Measurements from ENCODE around the gene ANKRD45. TPM values are rescaled to one million over a fixed set of nuclear protein-coding genes. Genes with fewer than 3 reads are reported as not detected.
A peak's percentile ranks its signal among the peaks of the same experiment; 100 is the strongest.
"Not testable (repeated sequence)": the region's sequence is repeated elsewhere in the genome, so short reads cannot be mapped to it uniquely, and the experiment has no call there.

The ANKRD45 gene
- total RNA-seq, 1 experiment from 2014 or later, result not detected

- Histone ChIP-seq H3K9me3 (ENCODE audit: insufficient read depth, low read depth) (no peaks in the 10 kb centered on the region), H3K9me2 (ENCODE audit: insufficient read depth) (no peaks in the 10 kb centered on the region), H3K4me3 (no peak overlapping the region), H3K4me1 (replicated peaks; ENCODE audit: insufficient read depth) (no peaks in the 10 kb centered on the region), H4K20me1 (ENCODE audit: insufficient read depth) (no peaks in the 10 kb centered on the region), H3F3A (ENCODE audit: insufficient read depth, low read depth) (no peaks in the 10 kb centered on the region), H3K27ac (no peak overlapping the region), H3K36me3 (ENCODE audit: low read depth) (no peaks in the 10 kb centered on the region), H3K79me2 (ENCODE audit: low read depth) (no peaks in the 10 kb centered on the region), H2AFZ (no peak overlapping the region), H3K27me3 (ENCODE audit: insufficient read depth, low read depth) (no peaks in the 10 kb centered on the region), H3K4me2 (no peak overlapping the region)
- no TSS peak for BruUV-seq (replicated peaks)
- ChIA-PET POLR2A (ENCODE audit: unreplicated experiment) (no interaction called here), CTCF (no interaction called here)
- TF ChIP-seq EZH2 (IDR thresholded peaks at IDR 0.05; ENCODE audit: low read depth), result no peak
- TF ChIP-seq, protein P1, sequence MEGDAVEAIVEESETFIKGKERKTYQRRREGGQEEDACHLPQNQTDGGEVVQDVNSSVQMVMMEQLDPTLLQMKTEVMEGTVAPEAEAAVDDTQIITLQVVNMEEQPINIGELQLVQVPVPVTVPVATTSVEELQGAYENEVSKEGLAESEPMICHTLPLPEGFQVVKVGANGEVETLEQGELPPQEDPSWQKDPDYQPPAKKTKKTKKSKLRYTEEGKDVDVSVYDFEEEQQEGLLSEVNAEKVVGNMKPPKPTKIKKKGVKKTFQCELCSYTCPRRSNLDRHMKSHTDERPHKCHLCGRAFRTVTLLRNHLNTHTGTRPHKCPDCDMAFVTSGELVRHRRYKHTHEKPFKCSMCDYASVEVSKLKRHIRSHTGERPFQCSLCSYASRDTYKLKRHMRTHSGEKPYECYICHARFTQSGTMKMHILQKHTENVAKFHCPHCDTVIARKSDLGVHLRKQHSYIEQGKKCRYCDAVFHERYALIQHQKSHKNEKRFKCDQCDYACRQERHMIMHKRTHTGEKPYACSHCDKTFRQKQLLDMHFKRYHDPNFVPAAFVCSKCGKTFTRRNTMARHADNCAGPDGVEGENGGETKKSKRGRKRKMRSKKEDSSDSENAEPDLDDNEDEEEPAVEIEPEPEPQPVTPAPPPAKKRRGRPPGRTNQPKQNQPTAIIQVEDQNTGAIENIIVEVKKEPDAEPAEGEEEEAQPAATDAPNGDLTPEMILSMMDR (conservative IDR thresholded peaks at IDR 0.05), result no peak
- no peak for DNase-seq
- intact Hi-C loops (cut with micrococcal nuclease; ENCODE audit: unreplicated experiment), result no loop called here
Observed at GRCh38 chr1:173688300-173688699, 18.6 kb upstream of the ANKRD45 start.

DNA sequence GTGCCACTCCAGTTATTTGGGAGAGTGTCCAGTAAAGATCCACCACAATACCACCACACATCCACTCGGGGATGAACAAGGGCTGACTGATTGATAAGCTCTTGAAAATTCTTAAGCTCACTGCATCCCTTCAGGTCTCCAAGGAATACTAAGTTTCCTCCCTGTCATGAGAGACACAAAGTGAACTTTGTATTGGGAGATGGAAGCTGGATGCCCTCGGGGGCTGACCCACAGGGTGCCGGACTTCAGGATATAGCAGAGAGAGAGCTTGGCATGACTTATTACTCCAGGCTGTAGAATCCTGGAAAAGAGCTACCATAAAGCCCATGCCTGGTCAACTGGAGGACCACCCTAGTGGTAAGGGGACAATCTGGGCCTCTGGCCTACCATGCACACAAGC is 15.5 kb upstream of the ANKRD45 start:
- intact Hi-C loops (cut with micrococcal nuclease; ENCODE audit: unreplicated experiment); H3K36me3 ChIP-seq (ENCODE audit: low read depth); H3K27me3 ChIP-seq (ENCODE audit: insufficient read depth, low read depth); H3K79me2 ChIP-seq (ENCODE audit: low read depth); H3K27ac ChIP-seq; H3K4me3 ChIP-seq; H4K20me1 ChIP-seq (ENCODE audit: insufficient read depth); H3K4me2 ChIP-seq; H2AFZ ChIP-seq; H3K9me2 ChIP-seq (ENCODE audit: insufficient read depth); H3F3A ChIP-seq (ENCODE audit: insufficient read depth, low read depth); CTCF ChIA-PET; H3K4me1 ChIP-seq (replicated peaks; ENCODE audit: insufficient read depth); DNase-seq; POLR2A ChIA-PET (ENCODE audit: unreplicated experiment); BruUV-seq (replicated peaks); H3K9me3 ChIP-seq (ENCODE audit: insufficient read depth, low read depth): not testable (repeated sequence)

DNA sequence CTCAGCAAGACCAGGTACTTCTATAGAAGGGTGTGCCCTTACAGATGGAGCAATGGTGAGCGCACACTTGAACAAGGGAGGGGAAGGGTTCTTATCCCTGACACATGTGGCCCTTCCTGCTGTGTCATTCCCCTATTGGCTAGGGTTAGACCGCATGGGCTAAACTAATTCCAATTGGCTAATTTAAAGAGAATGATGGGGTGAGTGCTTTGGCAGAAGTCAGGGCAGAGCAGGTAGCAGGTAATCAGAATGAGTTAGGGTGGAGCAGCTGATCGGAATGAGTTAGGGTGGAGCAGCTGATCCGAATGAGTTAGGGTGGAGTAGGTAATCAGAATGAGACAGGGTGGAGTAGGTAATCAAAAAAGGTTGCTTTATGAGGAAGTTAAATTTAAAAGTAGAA is 14.2 kb upstream of the ANKRD45 start:
- H3K4me1 ChIP-seq (replicated peaks; ENCODE audit: insufficient read depth); H4K20me1 ChIP-seq (ENCODE audit: insufficient read depth); H3K79me2 ChIP-seq (ENCODE audit: low read depth); H3K4me2 ChIP-seq; H3K9me2 ChIP-seq (ENCODE audit: insufficient read depth); POLR2A ChIA-PET (ENCODE audit: unreplicated experiment); H3F3A ChIP-seq (ENCODE audit: insufficient read depth, low read depth); H2AFZ ChIP-seq; H3K36me3 ChIP-seq (ENCODE audit: low read depth); intact Hi-C loops (cut with micrococcal nuclease; ENCODE audit: unreplicated experiment); CTCF ChIA-PET; DNase-seq; H3K9me3 ChIP-seq (ENCODE audit: insufficient read depth, low read depth); H3K27ac ChIP-seq; H3K27me3 ChIP-seq (ENCODE audit: insufficient read depth, low read depth); BruUV-seq (replicated peaks); H3K4me3 ChIP-seq: not testable (repeated sequence)

DNA sequence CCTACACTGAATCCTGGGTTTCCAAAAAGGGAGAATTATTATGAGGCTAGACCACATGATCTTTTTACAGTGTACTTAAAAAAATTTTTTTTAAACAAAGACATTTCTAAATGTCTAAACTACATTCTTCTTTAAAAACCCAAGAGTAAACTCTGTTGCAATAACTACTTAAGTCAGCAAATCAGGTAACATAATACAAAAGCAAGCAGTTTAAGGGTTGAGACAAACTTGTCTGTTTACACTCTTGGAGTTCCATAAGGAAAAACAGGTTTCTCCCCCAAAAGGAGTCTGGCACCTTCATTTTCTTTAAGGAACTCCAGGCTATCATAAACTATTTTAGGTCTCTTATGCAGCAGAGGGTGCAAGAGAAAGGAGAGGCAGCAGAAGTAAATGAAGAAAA is 12.5 kb upstream of the ANKRD45 start:
- Histone ChIP-seq H4K20me1 (ENCODE audit: insufficient read depth) (no peaks in the 10 kb centered on the region), H3K9me3 (ENCODE audit: insufficient read depth, low read depth) (no peaks in the 10 kb centered on the region), H3K79me2 (ENCODE audit: low read depth) (no peaks in the 10 kb centered on the region), H3K4me3 (no peak overlapping the region), H3K4me2 (no peak overlapping the region), H3K4me1 (replicated peaks; ENCODE audit: insufficient read depth) (peaks cover 5% of the 10 kb centered on the region; the same call in 1 of the 2 replicates), H3K27ac (no peak overlapping the region), H3K9me2 (ENCODE audit: insufficient read depth) (no peaks in the 10 kb centered on the region), H3F3A (ENCODE audit: insufficient read depth, low read depth) (no peaks in the 10 kb centered on the region), H2AFZ (0 out of 2 replicates have a peak overlapping the region, but pooled peaks have one; percentile 55), H3K36me3 (ENCODE audit: low read depth) (no peaks in the 10 kb centered on the region), H3K27me3 (ENCODE audit: insufficient read depth, low read depth) (no peaks in the 10 kb centered on the region)
- no peak for DNase-seq
- CTCF ChIA-PET, result no interaction called here
- TF ChIP-seq EZH2 (IDR thresholded peaks at IDR 0.05; ENCODE audit: low read depth), result no peak
- TF ChIP-seq, protein P1 (conservative IDR thresholded peaks at IDR 0.05), result no peak
- POLR2A ChIA-PET (ENCODE audit: unreplicated experiment), result no interaction called here
- intact Hi-C loops (cut with micrococcal nuclease; ENCODE audit: unreplicated experiment), result no loop called here
- BruUV-seq (replicated peaks), result no TSS peak

DNA sequence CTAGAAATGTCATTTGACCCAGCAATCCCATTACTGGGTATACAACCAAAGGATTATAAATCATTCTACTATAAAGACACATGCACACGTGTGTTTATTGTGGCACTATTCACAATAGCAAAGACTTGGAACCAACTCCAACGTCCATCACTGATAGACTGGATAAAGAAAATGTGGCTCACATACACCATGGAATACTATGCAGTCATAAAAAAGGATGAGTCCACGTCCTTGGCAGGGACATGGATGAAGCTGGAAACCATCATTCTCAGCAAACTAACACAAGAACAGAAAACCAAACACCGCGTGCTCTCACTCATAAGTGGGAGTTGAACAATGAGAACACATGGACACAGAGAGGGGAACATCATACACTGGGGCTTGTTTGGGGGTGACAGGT is 10.5 kb upstream of the ANKRD45 start:
- H3K4me2 ChIP-seq; H3K4me1 ChIP-seq (replicated peaks; ENCODE audit: insufficient read depth); H3K36me3 ChIP-seq (ENCODE audit: low read depth); H3K27ac ChIP-seq; H4K20me1 ChIP-seq (ENCODE audit: insufficient read depth); BruUV-seq (replicated peaks); H3K27me3 ChIP-seq (ENCODE audit: insufficient read depth, low read depth); H3K9me2 ChIP-seq (ENCODE audit: insufficient read depth); H3K79me2 ChIP-seq (ENCODE audit: low read depth); intact Hi-C loops (cut with micrococcal nuclease; ENCODE audit: unreplicated experiment); CTCF ChIA-PET; H3K4me3 ChIP-seq; POLR2A ChIA-PET (ENCODE audit: unreplicated experiment); DNase-seq; H3K9me3 ChIP-seq (ENCODE audit: insufficient read depth, low read depth); H2AFZ ChIP-seq; H3F3A ChIP-seq (ENCODE audit: insufficient read depth, low read depth): not testable (repeated sequence)

GRCh38 chr1:173674496-173674895 is 4.8 kb upstream of the ANKRD45 start:
- DNase-seq; H3K79me2 ChIP-seq (ENCODE audit: low read depth); H2AFZ ChIP-seq; H3K27me3 ChIP-seq (ENCODE audit: insufficient read depth, low read depth); intact Hi-C loops (cut with micrococcal nuclease; ENCODE audit: unreplicated experiment); H3F3A ChIP-seq (ENCODE audit: insufficient read depth, low read depth); H3K9me3 ChIP-seq (ENCODE audit: insufficient read depth, low read depth); H3K27ac ChIP-seq; H3K36me3 ChIP-seq (ENCODE audit: low read depth); H3K9me2 ChIP-seq (ENCODE audit: insufficient read depth); H3K4me3 ChIP-seq; H4K20me1 ChIP-seq (ENCODE audit: insufficient read depth); CTCF ChIA-PET; H3K4me2 ChIP-seq; BruUV-seq (replicated peaks); POLR2A ChIA-PET (ENCODE audit: unreplicated experiment); H3K4me1 ChIP-seq (replicated peaks; ENCODE audit: insufficient read depth): not testable (repeated sequence)

Data from PC-9 (cell line).